COLO668 (cell line): ENCODE measurements around the gene ATG5.
"Not testable (repeated sequence)": the region's sequence is repeated elsewhere in the genome, so short reads cannot be mapped to it uniquely, and the experiment has no call there.

Experiments used
- DNase-seq: peaks from one replicate; lab custom pipeline; 2025; ENCODE audit not compliant: unreplicated experiment; lab: John Stamatoyannopoulos, UW

The ATG5 gene

DNA sequence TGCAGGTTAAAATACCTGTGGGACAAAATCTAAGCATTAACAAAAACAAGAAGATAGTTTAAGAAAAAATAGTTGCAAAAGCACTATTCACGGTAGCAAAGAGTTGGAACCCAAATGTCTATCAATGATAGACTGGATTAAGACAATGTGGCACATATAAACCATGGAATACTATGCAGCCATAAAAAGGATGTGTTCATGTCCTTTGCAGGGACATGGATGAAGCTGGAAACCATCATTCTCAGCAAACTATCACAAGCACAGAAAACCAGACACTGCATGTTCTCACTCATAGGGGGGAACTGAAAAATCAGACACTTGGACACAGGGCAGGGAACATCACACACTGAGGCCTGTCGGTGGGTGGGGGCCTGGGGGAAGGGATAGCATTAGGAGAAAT is 65.8 kb downstream of the ATG5 start:
- DNase-seq, result not testable (repeated sequence)

DNA sequence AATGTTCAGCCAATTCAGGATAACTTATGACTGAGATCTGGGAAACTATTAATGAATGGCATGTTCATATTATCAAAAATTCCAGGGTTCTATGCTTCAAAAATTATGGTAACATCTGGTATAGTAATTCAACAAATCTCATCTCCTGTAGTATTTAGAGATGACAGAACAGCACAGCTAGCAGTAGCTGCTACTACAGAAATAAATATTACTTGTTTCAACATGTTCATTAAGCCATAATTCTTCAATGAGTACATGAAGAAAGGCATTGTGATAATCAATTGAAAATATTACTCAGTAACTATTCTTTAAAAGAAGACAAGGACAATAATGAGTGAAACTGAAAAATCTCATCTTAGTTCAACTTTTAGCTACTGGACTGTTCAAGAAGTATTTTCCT is 66.8 kb downstream of the ATG5 start:
- no peak for DNase-seq

- DNase-seq, result no peak
Measured at GRCh38 chr6:106257195-106257594, 68.4 kb downstream of the ATG5 start.

DNA sequence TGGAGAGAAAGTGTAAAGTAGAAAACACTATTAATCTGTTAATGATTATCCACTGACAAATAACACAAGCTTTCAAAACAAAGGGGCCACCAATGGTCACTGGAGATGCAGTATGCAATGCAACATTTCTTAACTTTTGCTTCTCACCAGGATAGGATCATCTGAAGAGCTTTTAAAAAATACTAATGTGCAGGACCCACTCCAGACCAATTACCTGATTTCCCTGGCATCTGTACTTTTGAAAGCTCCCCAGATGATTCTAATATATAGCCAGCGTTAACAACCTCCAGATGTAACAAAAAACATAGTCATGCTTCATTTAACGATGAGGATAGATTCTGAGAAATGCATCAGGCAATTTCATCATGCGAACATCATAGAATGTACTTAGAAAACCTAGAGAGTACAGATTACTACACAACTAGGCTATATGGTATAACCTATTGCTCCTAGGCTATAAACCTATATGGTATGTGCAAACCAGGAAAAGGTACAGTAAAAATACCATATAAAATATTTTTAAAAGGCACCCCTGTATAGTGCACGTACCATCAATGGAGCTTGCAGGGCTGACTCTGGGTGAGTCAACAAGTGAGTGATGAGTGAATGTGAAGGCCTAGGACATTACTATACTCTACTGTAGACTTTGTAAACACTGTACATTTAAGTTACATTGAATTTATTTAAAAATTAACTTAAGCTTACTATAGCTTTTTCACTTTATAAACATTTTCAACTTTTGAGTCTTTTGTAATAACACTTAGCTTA is 69.2 kb downstream of the ATG5 start:
- no peak for DNase-seq

GRCh38 chr6:106255306-106255705 is 70.3 kb downstream of the ATG5 start:
- DNase-seq, result no peak

GRCh38 chr6:106254636-106255035 is 70.9 kb downstream of the ATG5 start:
- no peak for DNase-seq

GRCh38 chr6:106253731-106254130 is 71.8 kb downstream of the ATG5 start:
- DNase-seq, result no peak

GRCh38 chr6:106253172-106253571 is 72.4 kb downstream of the ATG5 start:
- no peak for DNase-seq

GRCh38 chr6:106252687-106253086 is 72.9 kb downstream of the ATG5 start:
- DNase-seq, result no peak

DNA sequence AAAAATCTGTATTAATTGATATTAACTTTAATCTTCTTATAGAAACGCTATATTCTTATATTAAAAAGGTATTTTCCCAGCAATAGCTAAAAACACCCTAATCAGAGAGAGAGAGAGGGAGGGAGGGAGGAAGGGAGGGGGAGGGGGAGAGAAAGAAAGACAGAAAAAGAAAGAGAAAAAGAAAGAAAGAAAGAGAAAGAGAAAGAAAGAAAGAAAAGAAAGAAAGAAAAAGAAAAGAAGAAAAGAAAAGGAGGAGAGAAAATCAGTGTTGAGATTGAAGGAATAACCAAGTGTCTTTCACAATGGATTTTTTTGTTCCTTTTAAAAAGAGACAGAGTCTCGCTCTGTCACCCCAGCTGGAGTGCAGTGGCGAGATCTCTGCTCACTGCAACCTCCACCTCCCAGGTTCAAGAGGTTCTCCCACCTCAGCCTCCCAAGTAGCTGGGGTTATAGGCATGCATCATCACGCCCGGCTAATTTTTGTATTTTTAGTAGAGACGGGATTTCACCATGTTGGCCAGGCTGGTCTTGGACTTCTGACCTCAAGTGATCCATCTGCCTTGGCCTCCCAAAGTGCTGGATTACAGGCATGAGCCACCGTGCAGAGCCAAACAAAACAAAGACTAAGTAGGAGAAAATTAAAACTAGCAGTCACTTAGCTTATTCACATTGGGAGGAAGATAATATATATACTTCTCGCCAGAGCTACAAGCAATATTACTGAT is 73.9 kb downstream of the ATG5 start:
- DNase-seq, result not testable (repeated sequence)

- no peak for DNase-seq
Measured at GRCh38 chr6:106250953-106251352, 74.6 kb downstream of the ATG5 start.

DNA sequence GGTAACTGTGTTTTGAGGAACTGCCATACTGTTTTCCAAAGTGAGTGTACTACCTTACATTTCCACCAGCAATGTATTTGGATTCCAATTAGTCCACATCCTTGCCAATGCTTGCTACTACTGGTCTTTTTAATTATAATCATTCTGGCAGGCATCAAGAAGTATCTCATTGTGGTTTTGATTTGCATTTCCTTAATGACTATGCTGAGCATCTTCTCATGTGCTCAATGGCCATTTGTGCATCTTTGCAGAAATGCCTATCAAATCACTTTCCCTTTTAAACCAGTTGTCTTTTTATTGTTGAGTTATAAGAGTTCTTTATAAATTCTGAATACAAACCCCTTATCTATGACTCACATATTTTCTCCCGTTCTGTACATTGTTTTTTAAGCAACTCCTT is 75.9 kb downstream of the ATG5 start:
- DNase-seq, result no peak

DNA sequence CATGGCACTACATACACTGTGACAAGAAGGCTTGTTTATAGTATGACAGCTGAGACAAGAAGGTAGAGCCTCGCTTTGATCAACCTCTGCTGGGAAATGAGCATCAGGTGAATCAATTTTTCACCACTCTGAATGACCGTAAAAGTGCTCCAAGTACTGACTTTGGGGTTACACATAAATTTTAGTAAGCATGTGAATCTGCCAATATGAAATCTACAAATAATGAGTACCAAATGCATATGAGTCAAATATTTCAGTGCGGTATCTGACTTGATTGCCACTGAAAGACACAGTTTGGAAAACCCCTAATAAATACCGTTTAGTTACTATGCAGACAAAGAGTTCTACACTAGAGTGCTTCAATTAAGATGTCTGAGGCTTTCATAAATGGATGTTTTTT is 77.8 kb downstream of the ATG5 start:
- DNase-seq, result no peak

DNA sequence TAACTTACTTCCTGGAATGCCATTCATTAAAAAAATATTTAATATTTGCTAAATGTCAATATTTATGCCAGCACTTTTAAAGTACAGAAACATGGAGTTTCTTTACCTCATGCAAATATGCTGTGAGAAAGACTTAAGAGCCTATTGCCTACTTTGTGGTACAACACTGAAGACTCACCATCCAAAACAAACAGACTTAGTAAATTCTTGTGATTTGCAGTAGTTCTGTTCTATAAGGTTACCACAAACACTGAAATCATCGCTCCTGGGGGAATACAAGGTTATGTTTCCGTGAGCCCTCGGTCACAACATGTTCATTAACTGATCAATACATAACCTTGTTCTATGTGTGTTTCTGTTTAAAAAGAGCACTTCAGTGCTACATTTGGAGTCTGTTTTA is 78.3 kb downstream of the ATG5 start:
- DNase-seq, result no peak

GRCh38 chr6:106244931-106245330 is 80.6 kb downstream of the ATG5 start:
- DNase-seq, result no peak

- DNase-seq, result no peak
Measured at GRCh38 chr6:106244521-106244920, 81.0 kb downstream of the ATG5 start.

DNA sequence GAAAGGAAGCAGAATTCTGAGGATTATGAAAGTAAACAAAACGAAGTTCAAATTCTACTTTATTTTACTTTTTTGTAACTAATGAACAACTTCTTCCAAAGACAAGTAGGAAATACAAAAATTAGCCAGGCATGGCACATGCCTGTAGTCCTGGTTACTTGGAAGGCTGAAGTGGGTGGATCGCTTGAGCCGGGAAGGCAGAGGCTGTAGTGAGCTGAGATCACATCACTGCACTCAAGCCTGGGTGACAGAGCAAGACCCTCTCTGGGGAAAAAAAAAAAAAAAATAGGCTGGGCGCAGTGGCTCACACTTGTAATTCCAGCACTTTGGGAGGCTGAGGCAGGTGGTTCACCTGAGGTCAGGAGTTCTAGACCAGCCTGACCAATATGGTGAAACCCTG is 82.3 kb downstream of the ATG5 start:
- DNase-seq, result no peak

GRCh38 chr6:106241498-106241897 is 84.1 kb downstream of the ATG5 start:
- DNase-seq, result no peak

- DNase-seq, result no peak
Measured at GRCh38 chr6:106237286-106237685, 88.3 kb downstream of the ATG5 start.

DNA sequence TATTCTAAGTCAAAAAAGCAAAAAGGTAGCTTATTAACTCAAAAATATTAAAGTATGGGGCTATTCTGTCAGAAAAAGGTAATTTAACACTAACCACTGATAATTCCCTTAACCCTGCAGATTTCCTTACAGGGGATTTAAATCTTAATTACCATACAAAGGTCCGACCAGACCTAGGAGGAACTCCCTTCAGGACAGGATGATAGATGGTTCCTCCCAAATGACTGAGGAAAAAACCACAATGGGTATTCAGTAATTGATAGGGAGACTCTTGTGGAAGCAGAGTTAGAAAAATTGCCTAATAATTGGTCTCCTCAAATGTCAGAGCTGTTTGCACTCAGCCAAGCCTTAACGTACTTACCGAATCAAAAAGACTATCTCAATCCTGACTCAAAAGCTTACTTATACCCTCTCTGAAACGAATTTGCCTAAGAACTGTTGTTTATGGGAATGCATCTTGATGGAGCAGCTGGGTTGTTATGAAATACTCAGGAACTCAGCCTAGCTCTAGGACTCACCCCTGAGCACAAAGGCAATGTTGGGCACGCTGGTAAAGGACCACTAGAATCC is 95.6 kb downstream of the ATG5 start:
- not testable (repeated sequence) for DNase-seq

- DNase-seq, result no peak
Measured at GRCh38 chr6:106227612-106228507, 97.7 kb downstream of the ATG5 start.
